ENCODE measurements around the gene PAPPA. TPM values are rescaled to one million over a fixed set of nuclear protein-coding genes. Genes with fewer than 3 reads are reported as not detected.

Gene PAPPA
- total RNA-seq, 1 experiment from 2014 or later: 0.05 TPM

GRCh38 chr9:116395699-116396037 lies 242.1 kb downstream of the PAPPA start (continued):
- no peak for TF ChIP-seq ZNF274 (IDR thresholded peaks at IDR 0.05; ENCODE audit: low read depth, low read length)
- no peak for TF ChIP-seq RAD21 (IDR thresholded peaks at IDR 0.05; ENCODE audit: low read depth)
- no peak for TF ChIP-seq CBX3 (IDR thresholded peaks at IDR 0.05; ENCODE audit: low read depth)
- no peak for TF ChIP-seq POLR2AphosphoS5 (IDR thresholded peaks at IDR 0.05; ENCODE audit: low read depth, low read length)
- TF ChIP-seq EZH2 (IDR thresholded peaks at IDR 0.05): no peak

- no peaks in the 10 kb centered on the region for H3K36me3 ChIP-seq (ENCODE audit: control insufficient read depth in 1 of 2, insufficient read depth in 2 of 2, low read length in 2 of 2)
- H3K4me2 ChIP-seq (ENCODE audit: low read length): no peak overlapping the region
- no peak for ATAC-seq
- CTCF ChIA-PET: no interaction called here
- RAD21 ChIA-PET (ENCODE audit: low non-redundant PET in 1 of 2, low total read pairs in 2 of 2, uncharacterized antibody in 2 of 2, unreplicated experiment in 2 of 2): no interaction called here
- no peaks in the 10 kb centered on the region for H3K9me2 ChIP-seq (ENCODE audit: insufficient read depth)
- no peaks in the 10 kb centered on the region for H3K27me3 ChIP-seq (ENCODE audit: insufficient read depth, low read length)
- intact Hi-C loops (cut with micrococcal nuclease): no loop called here
- POLR2A ChIA-PET: no interaction called here
- no peak overlapping the region for H3K27ac ChIP-seq (ENCODE audit: low read depth, low read length)
- TF ChIP-seq EZH2phosphoT487 (IDR thresholded peaks at IDR 0.05; ENCODE audit: borderline replicate concordance): no peak
- TF ChIP-seq ZBTB33 (IDR thresholded peaks at IDR 0.05; ENCODE audit: extremely low read depth, insufficient replicate concordance, low read length): no peak
- no peak for TF ChIP-seq TCF7L2 (IDR thresholded peaks at IDR 0.05; ENCODE audit: borderline replicate concordance, extremely low read depth, insufficient read depth, insufficient read length)
- H3K79me2 ChIP-seq (ENCODE audit: insufficient read depth, low read length): no peaks in the 10 kb centered on the region
- H3K4me1 ChIP-seq (ENCODE audit: control insufficient read depth in 1 of 2, insufficient read depth in 2 of 2, low read length in 2 of 2): no peaks in the 10 kb centered on the region
- no TSS peak for BruUV-seq (replicated peaks)
- no peaks in the 10 kb centered on the region for H3K9me3 ChIP-seq (ENCODE audit: control insufficient read depth in 1 of 2, insufficient read depth in 1 of 2, low read depth in 1 of 2, low read length in 2 of 2)
- H4K20me1 ChIP-seq (ENCODE audit: insufficient read depth): no peaks in the 10 kb centered on the region
- no peak overlapping the region for H3K4me3 ChIP-seq (replicated peaks in 1 of 2; ENCODE audit: low read depth in 1 of 2, low read length in 2 of 2)
- no peak overlapping the region for H2AFZ ChIP-seq (ENCODE audit: low read depth, low read length, poor library complexity, severe bottlenecking)
- H3K9ac ChIP-seq (ENCODE audit: low read length): no peak overlapping the region
- DNase-seq (ENCODE audit: low read depth, low spot score): no peak
Measured at GRCh38 chr9:116403171-116403570, 249.6 kb downstream of the PAPPA start.
